Frontal cortex (tissue), 4 donors: ENCODE results near the gene KLF15. TPM values are rescaled to one million over a fixed set of nuclear protein-coding genes. Genes with fewer than 3 reads are reported as not detected.

Source experiments
- DNase-seq, 2 donors: peaks; one replicate each; pipeline ENCODE4 v3.0.0; 2012; ENCODE audit warnings: low spot score in 2 of 2
- FAIRE-seq: peaks from 2 replicates; lab custom pipeline; 2012; peaks lifted over from hg19 to GRCh38; lab: Jason Lieb, UNC
- total RNA-seq: library from RNA; depleted of rRNA; stranded (reverse); fragments of >200 nt; gene quantifications from one replicate; pipeline ENCODE4 v1.2.3, GENCODE V29; 2014
- donor health status: control.
- donor health status: control.
- donor health status: control.

KLF15 gene
- total RNA-seq, 1 donor from 2014 or later = 2.0 TPM

- FAIRE-seq (no peak), DNase-seq (no peak)
These were observed 7.4 kb downstream of the KLF15 start for GRCh38 chr3:126349611-126350501.

- FAIRE-seq = no peak
- DNase-seq = no peak
These were observed 8.1 kb downstream of the KLF15 start for GRCh38 chr3:126349071-126349470.

- FAIRE-seq (no peak), DNase-seq (no peak)
These were observed 8.8 kb downstream of the KLF15 start for GRCh38 chr3:126348308-126348920.

GRCh38 chr3:126347543-126348161, 9.6 kb downstream of the KLF15 start:
- no peak for DNase-seq
- FAIRE-seq = no peak

GRCh38 chr3:126346466-126346865, 10.7 kb downstream of the KLF15 start:
- FAIRE-seq (no peak), DNase-seq (no peak)

- DNase-seq = no peak
- FAIRE-seq = no peak
These were observed 11.4 kb downstream of the KLF15 start for GRCh38 chr3:126345641-126346460.

- FAIRE-seq = no peak
- no peak for DNase-seq
These were observed 12.0 kb downstream of the KLF15 start for GRCh38 chr3:126345231-126345630.

GRCh38 chr3:126344380-126345041, 12.7 kb downstream of the KLF15 start:
- FAIRE-seq (no peak), DNase-seq (no peak)

- DNase-seq (no peak), FAIRE-seq (no peak)
These were observed 13.6 kb downstream of the KLF15 start for GRCh38 chr3:126343649-126344035.

GRCh38 chr3:126342991-126343648, 14.1 kb downstream of the KLF15 start:
- DNase-seq (no peak), FAIRE-seq (no peak)

- DNase-seq (no peak), FAIRE-seq (no peak)
These were observed 15.0 kb downstream of the KLF15 start for GRCh38 chr3:126342211-126342610.

GRCh38 chr3:126341755-126342150, 15.5 kb downstream of the KLF15 start:
- DNase-seq (no peak), FAIRE-seq (no peak)

- DNase-seq (no peak), FAIRE-seq (no peak)
These were observed 16.1 kb downstream of the KLF15 start for GRCh38 chr3:126340943-126341754.

- FAIRE-seq = no peak
- no peak for DNase-seq
These were observed 16.6 kb downstream of the KLF15 start for GRCh38 chr3:126340596-126340942.

- DNase-seq = no peak
- FAIRE-seq = no peak
These were observed 17.1 kb downstream of the KLF15 start for GRCh38 chr3:126340081-126340511.

- no peak for FAIRE-seq
- no peak for DNase-seq
These were observed 17.7 kb downstream of the KLF15 start for GRCh38 chr3:126339466-126339865.

GRCh38 chr3:126338790-126339288, 18.4 kb downstream of the KLF15 start:
- DNase-seq (no peak), FAIRE-seq (no peak)

- DNase-seq = no peak
These were observed 19.1 kb downstream of the KLF15 start for GRCh38 chr3:126337980-126338651.

More at GRCh38 chr3:126337980-126338651, 19.1 kb downstream of the KLF15 start:
- FAIRE-seq = no peak
